SK-N-SH (cell line): ENCODE results near the gene ASIC2. TPM values are rescaled to one million over a fixed set of nuclear protein-coding genes. Genes with fewer than 3 reads are reported as not detected.
A peak's percentile ranks its signal among the peaks of the same experiment; 100 is the strongest.

Source experiments
- CTCF ChIA-PET: fragments of 300-600, 350-600 bp; formaldehyde crosslinking; extraction: SDS; loops from one replicate; lab custom pipeline; 2021; lab: Yijun Ruan, JAX
- POLR2A ChIA-PET: fragments of 350-600 bp; sonication (Branson Sonifier 250); formaldehyde crosslinking; extraction: SDS; loops from one replicate; lab custom pipeline; 2020; ENCODE audit warnings: antibody characterized with exemption, inconsistent platforms; lab: Yijun Ruan, JAX
- DNase-seq: peaks from one replicate; pipeline ENCODE4 v3.0.0; 2012
- H2AFZ ChIP-seq: fragments of 200-600 bp; sonication (generic); 2 replicates; pipeline ENCODE4 v1.8.1; 2016; ENCODE audit warnings: antibody characterized with exemption, mild to moderate bottlenecking, low read depth
- H3F3A ChIP-seq: fragments of 200-600 bp; sonication (generic); replicated peaks from 2 replicates; pipeline ENCODE3; 2016; ENCODE audit warnings: antibody characterized with exemption, mild to moderate bottlenecking; ENCODE audit not compliant: insufficient read depth
- H3K27ac ChIP-seq, 2 experiments: fragments of 200-500 bp in 1 of 2; fragments of 200-600 bp in 1 of 2; sonication (Bioruptor generic) in 1 of 2; sonication (generic), shearing (Covaris generic) in 1 of 2; 2 replicates each; pipeline versions ENCODE4 v1.5.1 to v1.6.1; 2014 to 2016; ENCODE audit warnings: low read depth in 2 of 2, inconsistent platforms in 1 of 2, low read length in 1 of 2, mild to moderate bottlenecking in 1 of 2, mixed read lengths in 1 of 2
- H3K27me3 ChIP-seq: fragments of 200-600 bp; sonication (generic), shearing (Covaris generic); 2 replicates; pipeline ENCODE4 v1.6.1; 2016; ENCODE audit warnings: mixed run types; ENCODE audit not compliant: insufficient read depth
- H3K36me3 ChIP-seq, 2 experiments: fragments of 200-500 bp in 1 of 2; fragments of 200-600 bp in 1 of 2; sonication (Bioruptor generic) in 1 of 2; sonication (generic) in 1 of 2; replicated peaks in 1 of 2; 2 replicates each; pipeline versions ENCODE3 to v1.5.1; 2014 to 2016; ENCODE audit warnings: low read length in 1 of 2, mild to moderate bottlenecking in 1 of 2; ENCODE audit not compliant: insufficient read depth in 2 of 2, control insufficient read depth in 1 of 2
- H3K4me1 ChIP-seq, 2 experiments: fragments of 200-500 bp in 1 of 2; fragments of 200-600 bp in 1 of 2; sonication (Bioruptor generic) in 1 of 2; sonication (generic), shearing (Covaris generic) in 1 of 2; 2 replicates each; pipeline versions ENCODE4 v1.5.1 to v1.6.1; 2014 to 2016; ENCODE audit warnings: low read depth in 1 of 2, low read length in 1 of 2, mixed run types in 1 of 2; ENCODE audit not compliant: insufficient read depth in 2 of 2, control insufficient read depth in 1 of 2
- H3K4me2 ChIP-seq: fragments of 200-600 bp; sonication (generic), shearing (Covaris generic); 2 replicates; pipeline ENCODE4 v1.6.1; 2017; ENCODE audit warnings: mixed run types
- H3K4me3 ChIP-seq, 2 experiments: fragments of 200-500 bp in 1 of 2; fragments of 200-600 bp in 1 of 2; sonication (Bioruptor generic) in 1 of 2; sonication (generic), shearing (Covaris generic) in 1 of 2; 2 replicates each; pipeline versions ENCODE4 v1.5.1 to v1.8.1; 2014 to 2016; ENCODE audit warnings: low read depth in 2 of 2, inconsistent platforms in 1 of 2, low read length in 1 of 2, mild to moderate bottlenecking in 1 of 2, mixed read lengths in 1 of 2, moderate library complexity in 1 of 2
- H3K79me2 ChIP-seq: fragments of 200-600 bp; sonication (generic); 2 replicates; pipeline ENCODE4 v1.8.1; 2017; ENCODE audit warnings: mild to moderate bottlenecking; ENCODE audit not compliant: insufficient read depth
- H3K9ac ChIP-seq: fragments of 200-600 bp; sonication (generic); 2 replicates; pipeline ENCODE4 v1.6.1; 2017; ENCODE audit warnings: mixed run types
- H3K9me2 ChIP-seq: fragments of 200-600 bp; sonication (generic); 2 replicates; pipeline ENCODE4 v1.6.1; 2017; ENCODE audit warnings: mixed run types
- H3K9me3 ChIP-seq: fragments of 200-600 bp; sonication (generic); 2 replicates; pipeline ENCODE4 v1.6.1; 2017; ENCODE audit warnings: mixed run types, mild to moderate bottlenecking, moderate library complexity
- H4K20me1 ChIP-seq: fragments of 200-600 bp; sonication (generic); 2 replicates; pipeline ENCODE4 v1.6.1; 2017; ENCODE audit warnings: mild to moderate bottlenecking, mixed run types; ENCODE audit not compliant: insufficient read depth
- CHD2 ChIP-seq: fragments of 150-350 bp; IDR thresholded peaks from 2 replicates; pipeline ENCODE4 v1.6.1; 2018; ENCODE audit warnings: low read length; ENCODE audit not compliant: partially characterized antibody
- FOSL2 ChIP-seq: IDR thresholded peaks from 2 replicates; pipeline ENCODE4 v1.4.0; 2012; ENCODE audit warnings: low read depth, mild to moderate bottlenecking, moderate library complexity, borderline replicate concordance
- FOXM1 ChIP-seq: IDR thresholded peaks from 2 replicates; pipeline ENCODE4 v1.4.0; 2012; ENCODE audit warnings: low read depth, mild to moderate bottlenecking
- GABPA ChIP-seq: IDR thresholded peaks from 2 replicates; pipeline ENCODE4 v1.4.0; 2012; ENCODE audit warnings: low read depth, mild to moderate bottlenecking
- JUND ChIP-seq: IDR thresholded peaks from 2 replicates; pipeline ENCODE4 v1.4.0; 2012
- NFIC ChIP-seq: IDR thresholded peaks from 2 replicates; pipeline ENCODE4 v1.4.0; 2012; ENCODE audit warnings: borderline replicate concordance
- PBX3 ChIP-seq: IDR thresholded peaks from 2 replicates; pipeline ENCODE4; 2012
- REST ChIP-seq: IDR thresholded peaks from 2 replicates; pipeline ENCODE4 v1.6.1; 2012; ENCODE audit warnings: mild to moderate bottlenecking, low read depth, low read length, moderate library complexity
- RFX5 ChIP-seq: IDR thresholded peaks from 2 replicates; pipeline ENCODE4 v1.6.1; 2012; ENCODE audit warnings: mild to moderate bottlenecking, improper control_type of control experiment, low read length
- RXRA ChIP-seq: IDR thresholded peaks from 2 replicates; pipeline ENCODE4 v1.4.0; 2012; ENCODE audit warnings: low read depth, mild to moderate bottlenecking, borderline replicate concordance
- SIN3A ChIP-seq: IDR thresholded peaks from 2 replicates; pipeline ENCODE4 v1.6.1; 2012; ENCODE audit warnings: low read depth, mild to moderate bottlenecking, low read length, moderate library complexity, borderline replicate concordance
- SMC3 ChIP-seq: IDR thresholded peaks from 2 replicates; pipeline ENCODE4 v1.6.1; 2012; ENCODE audit warnings: low read depth, low read length, improper control_type of control experiment
- TAF1 ChIP-seq: IDR thresholded peaks from 2 replicates; pipeline ENCODE4 v1.6.1; 2012; ENCODE audit warnings: low read depth, mild to moderate bottlenecking, low read length, moderate library complexity, borderline replicate concordance
- TCF12 ChIP-seq: IDR thresholded peaks from 2 replicates; pipeline ENCODE4 v1.4.0; 2012
- USF1 ChIP-seq: IDR thresholded peaks from 2 replicates; pipeline ENCODE4 v1.4.0; 2012; ENCODE audit warnings: low read depth, borderline replicate concordance
- USF2 ChIP-seq: fragments of 150-350 bp; IDR thresholded peaks from 2 replicates; pipeline ENCODE4 v1.6.1; 2017; ENCODE audit warnings: antibody characterized with exemption, low read length, low read depth, borderline replicate concordance
- WGBS: methylation state at CpG from one replicate; pipeline ENCODE4 v1.1.6; 2017; ENCODE audit warnings: low lambda C conversion rate; 5-methylcytosine and 5-hydroxymethylcytosine counted together
- polyA plus RNA-seq, 3 experiments: library from polyadenylated mRNA; depleted of rRNA; stranded (reverse); fragments of >200 nt; gene quantifications; 2 replicates each; pipeline ENCODE4 v1.2.3, GENCODE V29; 2012

Gene ASIC2
- polyA plus RNA-seq, 1 of the 3 experiments (the other 2 are of a cell fraction), result 0.08 TPM

- Histone ChIP-seq H3K4me3 (no peak overlapping the region), H3K9ac (no peak overlapping the region), H3K27ac (no peak overlapping the region), H3F3A (peaks cover 6% of the 10 kb centered on the region), H3K9me3 (no peaks in the 10 kb centered on the region), H3K36me3 (no peaks in the 10 kb centered on the region), H4K20me1 (no peaks in the 10 kb centered on the region), H3K27me3 (no peaks in the 10 kb centered on the region), H3K4me2 (no peak overlapping the region), H3K4me1 (peaks cover 5 to 19% of the 10 kb centered on the region in 2 experiments; a peak in 3 of 4 replicates), H3K9me2 (no peaks in the 10 kb centered on the region), H2AFZ (no peak overlapping the region), H3K79me2 (no peaks in the 10 kb centered on the region)
- ChIA-PET POLR2A (no interaction called here), CTCF (interaction anchor here (1.3 kb wide), 1 partner anchor 11 kb away, joined by 5 read pairs; no protein-coding TSS in a partner anchor)
- peak; percentile 30 for DNase-seq
- 68% methylated on average over 6 of the region's 6 CpGs for WGBS
- TF ChIP-seq SIN3A, result no peak
- TF ChIP-seq RFX5, result no peak
- no peak for TF ChIP-seq REST
- TF ChIP-seq NFIC, result no peak
- no peak for TF ChIP-seq JUND
- no peak for TF ChIP-seq TAF1
- no peak for TF ChIP-seq PBX3
- TF ChIP-seq CHD2, result no peak
- TF ChIP-seq FOXM1, result no peak
- TF ChIP-seq GABPA, result no peak
- TF ChIP-seq FOSL2, result no peak
- no peak for TF ChIP-seq SMC3
Observed at GRCh38 chr17:33240362-33240761, 52.7 kb downstream of the ASIC2 start.

- DNase-seq, result no peak
- WGBS, result 68% methylated on average over 1 of the region's 1 CpG
- CTCF ChIA-PET, result no interaction called here
- no peaks in the 10 kb centered on the region for H3K79me2 ChIP-seq
- H3K4me1 ChIP-seq, result peaks cover 5 to 23% of the 10 kb centered on the region in 2 experiments; a peak in 3 of 4 replicates
- H2AFZ ChIP-seq, result no peak overlapping the region
- H3K9ac ChIP-seq, result no peak overlapping the region
- H3K36me3 ChIP-seq, result no peaks in the 10 kb centered on the region
- POLR2A ChIA-PET, result no interaction called here
- H4K20me1 ChIP-seq, result no peaks in the 10 kb centered on the region
- no peaks in the 10 kb centered on the region for H3K9me3 ChIP-seq
- no peak overlapping the region for H3K4me3 ChIP-seq
- H3K9me2 ChIP-seq, result no peaks in the 10 kb centered on the region
- no peak overlapping the region for H3K4me2 ChIP-seq
- no peaks in the 10 kb centered on the region for H3K27me3 ChIP-seq
- H3F3A ChIP-seq, result peaks cover 13% of the 10 kb centered on the region
- no peak overlapping the region for H3K27ac ChIP-seq
- TF ChIP-seq USF1, result no peak
- no peak for TF ChIP-seq USF2
- no peak for TF ChIP-seq TCF12
- TF ChIP-seq RXRA, result no peak
- TF ChIP-seq SMC3, result no peak
- no peak for TF ChIP-seq RFX5
- no peak for TF ChIP-seq REST
Observed at GRCh38 chr17:33239702-33240101, 53.4 kb downstream of the ASIC2 start.
